PFSK-1 (cell line): ENCODE measurements around the gene ATOSB.

ENCODE experiments used
- FOXP2 ChIP-seq: optimal IDR thresholded peaks from 2 replicates; pipeline ENCODE3; 2011; ENCODE audit warnings: borderline replicate concordance, control low read depth, inconsistent platforms; ENCODE audit not compliant: insufficient read depth; ENCODE audit errors: extremely low read length, extremely low read depth
- POLR2AphosphoS5 ChIP-seq: IDR thresholded peaks from 2 replicates; pipeline ENCODE4 v1.6.1; 2012; ENCODE audit warnings: low read depth, mild to moderate bottlenecking, control low read depth, low read length, moderate library complexity
- REST ChIP-seq, 2 experiments: IDR thresholded peaks; 2 replicates each; pipeline versions ENCODE4 v1.6.1 to v1.8.0; 2011 to 2012; ENCODE audit warnings: low read depth in 2 of 2, low read length in 2 of 2, control low read depth in 1 of 2, inconsistent platforms in 1 of 2, mild to moderate bottlenecking in 1 of 2, moderate library complexity in 1 of 2; ENCODE audit not compliant: insufficient read depth in 1 of 2
- SIN3A ChIP-seq: IDR thresholded peaks from 2 replicates; pipeline ENCODE4 v1.6.1; 2012; ENCODE audit warnings: mild to moderate bottlenecking, low read length, moderate library complexity, borderline replicate concordance; ENCODE audit not compliant: insufficient read depth
- TAF1 ChIP-seq: IDR thresholded peaks from 2 replicates; pipeline ENCODE4 v1.6.1; 2012; ENCODE audit warnings: low read length, control low read depth, borderline replicate concordance; ENCODE audit not compliant: insufficient read depth

GRCh38 chr9:35152926-35153325 lies 37.3 kb upstream of the ATOSB start:
- TF ChIP-seq TAF1 (no peak), REST (IDR thresholded peaks at IDR 0.05; ENCODE audit: insufficient read depth in 1 of 2, low read depth in 2 of 2, low read length in 2 of 2) (no peak), POLR2AphosphoS5 (no peak), SIN3A (no peak), FOXP2 (no peak)
